ENCODE data around the gene SLFN5.
A peak's percentile ranks its signal among the peaks of the same experiment; 100 is the strongest.
"Not testable (repeated sequence)": the region's sequence is repeated elsewhere in the genome, so short reads cannot be mapped to it uniquely, and the experiment has no call there.

The SLFN5 gene

GRCh38 chr17:35242805-35243560 lies at the start of gene SLFN5:
Gene SLFN5, plus strand, starts transcription at chr17:35243072. Its CDS starts 15,619 bp downstream, at chr17:35258691.
- Histone ChIP-seq H3K36me3 (no peaks in the 10 kb centered on the region), H3K4me1 (ENCODE audit: control insufficient read depth in 1 of 2, insufficient read depth in 1 of 2, low read depth in 1 of 2, low read length in 1 of 2) (peaks cover 17 to 27% of the 10 kb centered on the region in 2 experiments), H3K27ac (peak within 1 kb of the TSS; percentile 82), H3K27me3 (peaks cover 77% of the 10 kb centered on the region), H3K9me3 (no peaks in the 10 kb centered on the region), H3K4me3 (ENCODE audit: low read depth in 1 of 2, low read length in 1 of 2) (peak within 1 kb of the TSS; percentile 74 to 82)
- TF ChIP-seq, protein P1, sequence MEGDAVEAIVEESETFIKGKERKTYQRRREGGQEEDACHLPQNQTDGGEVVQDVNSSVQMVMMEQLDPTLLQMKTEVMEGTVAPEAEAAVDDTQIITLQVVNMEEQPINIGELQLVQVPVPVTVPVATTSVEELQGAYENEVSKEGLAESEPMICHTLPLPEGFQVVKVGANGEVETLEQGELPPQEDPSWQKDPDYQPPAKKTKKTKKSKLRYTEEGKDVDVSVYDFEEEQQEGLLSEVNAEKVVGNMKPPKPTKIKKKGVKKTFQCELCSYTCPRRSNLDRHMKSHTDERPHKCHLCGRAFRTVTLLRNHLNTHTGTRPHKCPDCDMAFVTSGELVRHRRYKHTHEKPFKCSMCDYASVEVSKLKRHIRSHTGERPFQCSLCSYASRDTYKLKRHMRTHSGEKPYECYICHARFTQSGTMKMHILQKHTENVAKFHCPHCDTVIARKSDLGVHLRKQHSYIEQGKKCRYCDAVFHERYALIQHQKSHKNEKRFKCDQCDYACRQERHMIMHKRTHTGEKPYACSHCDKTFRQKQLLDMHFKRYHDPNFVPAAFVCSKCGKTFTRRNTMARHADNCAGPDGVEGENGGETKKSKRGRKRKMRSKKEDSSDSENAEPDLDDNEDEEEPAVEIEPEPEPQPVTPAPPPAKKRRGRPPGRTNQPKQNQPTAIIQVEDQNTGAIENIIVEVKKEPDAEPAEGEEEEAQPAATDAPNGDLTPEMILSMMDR (IDR thresholded peaks at IDR 0.05): no peak

DNA sequence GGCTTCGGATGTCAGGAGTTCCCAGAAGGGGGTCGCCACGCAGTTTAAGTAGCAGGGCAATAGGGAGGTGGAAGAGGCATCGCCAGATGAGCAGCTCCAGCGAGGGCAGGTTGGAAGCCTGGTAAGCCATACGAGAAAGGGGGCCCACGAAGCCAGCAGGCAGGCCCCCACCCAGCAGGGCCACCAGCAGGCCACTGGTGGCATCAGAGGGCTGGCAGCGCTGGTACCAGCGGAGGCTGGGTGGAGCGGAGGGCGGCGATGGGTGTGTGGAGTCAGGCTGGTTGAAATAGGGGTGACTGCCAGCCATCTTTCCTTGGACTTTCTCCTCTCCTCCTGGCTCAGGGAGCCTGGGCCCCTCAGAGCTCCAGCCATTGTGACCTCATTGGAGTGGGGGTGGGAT lies 48.9 kb upstream of the SLFN5 start, which contains the start of gene SLC35G3:
Gene SLC35G3, minus strand, starts transcription at position 393 of the 400 bp plus-strand sequence. Its CDS starts 86 bp downstream, at position 307.
- not testable (repeated sequence) for H3K27me3 ChIP-seq; H3K36me3 ChIP-seq; H3K27ac ChIP-seq; H3K4me1 ChIP-seq (ENCODE audit: control insufficient read depth in 1 of 2, insufficient read depth in 1 of 2, low read depth in 1 of 2, low read length in 1 of 2); H3K9me3 ChIP-seq; H3K4me3 ChIP-seq (ENCODE audit: low read depth in 1 of 2, low read length in 1 of 2)

GRCh38 chr17:35195062-35195461 lies 47.8 kb upstream of the SLFN5 start:
- H3K4me3 ChIP-seq (ENCODE audit: low read depth in 1 of 2, low read length in 1 of 2); H3K27ac ChIP-seq; H3K4me1 ChIP-seq (ENCODE audit: control insufficient read depth in 1 of 2, insufficient read depth in 1 of 2, low read depth in 1 of 2, low read length in 1 of 2); H3K9me3 ChIP-seq; H3K27me3 ChIP-seq; H3K36me3 ChIP-seq: not testable (repeated sequence)

DNA sequence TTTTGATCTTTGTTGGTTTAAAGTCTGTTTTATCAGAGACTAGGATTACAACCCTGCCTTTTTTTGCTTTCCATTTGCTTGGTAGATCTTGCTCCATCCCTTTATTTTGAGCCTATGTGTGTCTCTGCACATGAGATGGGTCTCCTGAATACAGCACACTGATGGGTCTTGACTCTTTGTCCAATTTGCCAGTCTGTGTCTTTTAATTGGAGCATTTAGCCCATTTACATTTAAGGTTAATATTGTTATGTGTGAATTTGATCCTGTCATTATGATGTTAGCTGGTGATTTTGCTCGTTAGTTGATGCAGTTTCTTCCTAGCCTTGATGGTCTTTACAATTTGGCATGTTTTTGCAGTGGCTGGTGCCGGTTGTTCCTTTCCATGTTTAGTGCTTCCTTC lies 40.3 kb upstream of the SLFN5 start:
- H3K9me3 ChIP-seq, H3K27ac ChIP-seq: not testable (repeated sequence)

GRCh38 chr17:35210741-35211140 lies 32.1 kb upstream of the SLFN5 start:
- TF ChIP-seq, protein P1 (IDR thresholded peaks at IDR 0.05): no peak
- Histone ChIP-seq H3K4me3 (ENCODE audit: low read depth in 1 of 2, low read length in 1 of 2) (no peak overlapping the region), H3K27me3 (peaks cover 92% of the 10 kb centered on the region), H3K9me3 (no peaks in the 10 kb centered on the region), H3K36me3 (no peaks in the 10 kb centered on the region), H3K4me1 (ENCODE audit: control insufficient read depth in 1 of 2, insufficient read depth in 1 of 2, low read depth in 1 of 2, low read length in 1 of 2) (no peaks in the 10 kb centered on the region), H3K27ac (no peak overlapping the region)

More for the DNA sequence above, 40.3 kb upstream of the SLFN5 start:
- not testable (repeated sequence) for H3K36me3 ChIP-seq; H3K4me1 ChIP-seq (ENCODE audit: control insufficient read depth in 1 of 2, insufficient read depth in 1 of 2, low read depth in 1 of 2, low read length in 1 of 2); H3K4me3 ChIP-seq (ENCODE audit: low read depth in 1 of 2, low read length in 1 of 2)
- peaks cover 20% of the 10 kb centered on the region for H3K27me3 ChIP-seq

DNA sequence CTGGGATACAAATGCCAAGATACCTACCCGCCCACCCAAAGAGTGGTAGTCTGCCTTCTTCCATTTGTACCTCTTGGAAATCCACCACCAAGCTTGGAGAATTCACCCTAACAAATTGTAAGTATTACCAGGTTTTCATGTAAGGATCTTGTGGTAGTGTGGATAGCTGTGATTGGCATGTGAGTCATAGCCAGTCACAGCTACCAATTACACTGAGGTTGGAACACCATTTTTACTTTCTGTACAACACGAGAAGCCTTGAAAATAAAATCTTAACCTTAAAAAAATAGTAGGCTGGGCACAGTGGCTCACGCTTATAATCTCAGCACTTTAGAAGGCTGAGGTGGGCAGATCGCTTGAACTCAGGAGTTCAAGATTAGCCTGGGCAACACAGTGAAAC lies 30.2 kb upstream of the SLFN5 start:
- Histone ChIP-seq H3K27ac (no peak overlapping the region), H3K4me3 (ENCODE audit: low read depth in 1 of 2, low read length in 1 of 2) (no peak overlapping the region), H3K36me3 (no peaks in the 10 kb centered on the region), H3K9me3 (no peaks in the 10 kb centered on the region), H3K4me1 (ENCODE audit: control insufficient read depth in 1 of 2, insufficient read depth in 1 of 2, low read depth in 1 of 2, low read length in 1 of 2) (no peaks in the 10 kb centered on the region), H3K27me3 (peaks cover 91% of the 10 kb centered on the region)
- TF ChIP-seq, protein P1 (IDR thresholded peaks at IDR 0.05): no peak

- Histone ChIP-seq H3K4me3 (ENCODE audit: low read depth in 1 of 2, low read length in 1 of 2) (no peak overlapping the region), H3K4me1 (ENCODE audit: control insufficient read depth in 1 of 2, insufficient read depth in 1 of 2, low read depth in 1 of 2, low read length in 1 of 2) (no peaks in the 10 kb centered on the region), H3K9me3 (no peaks in the 10 kb centered on the region), H3K27me3 (peaks cover 82% of the 10 kb centered on the region), H3K36me3 (no peaks in the 10 kb centered on the region), H3K27ac (no peak overlapping the region)
- TF ChIP-seq, protein P1 (IDR thresholded peaks at IDR 0.05): no peak
Measured at GRCh38 chr17:35213412-35213940, 29.4 kb upstream of the SLFN5 start.

Measured in neutrophil (primary cell).